ENCODE results near the gene GHDC.
"Not testable (repeated sequence)": the region's sequence is repeated elsewhere in the genome, so short reads cannot be mapped to it uniquely, and the experiment has no call there.

The GHDC gene

DNA sequence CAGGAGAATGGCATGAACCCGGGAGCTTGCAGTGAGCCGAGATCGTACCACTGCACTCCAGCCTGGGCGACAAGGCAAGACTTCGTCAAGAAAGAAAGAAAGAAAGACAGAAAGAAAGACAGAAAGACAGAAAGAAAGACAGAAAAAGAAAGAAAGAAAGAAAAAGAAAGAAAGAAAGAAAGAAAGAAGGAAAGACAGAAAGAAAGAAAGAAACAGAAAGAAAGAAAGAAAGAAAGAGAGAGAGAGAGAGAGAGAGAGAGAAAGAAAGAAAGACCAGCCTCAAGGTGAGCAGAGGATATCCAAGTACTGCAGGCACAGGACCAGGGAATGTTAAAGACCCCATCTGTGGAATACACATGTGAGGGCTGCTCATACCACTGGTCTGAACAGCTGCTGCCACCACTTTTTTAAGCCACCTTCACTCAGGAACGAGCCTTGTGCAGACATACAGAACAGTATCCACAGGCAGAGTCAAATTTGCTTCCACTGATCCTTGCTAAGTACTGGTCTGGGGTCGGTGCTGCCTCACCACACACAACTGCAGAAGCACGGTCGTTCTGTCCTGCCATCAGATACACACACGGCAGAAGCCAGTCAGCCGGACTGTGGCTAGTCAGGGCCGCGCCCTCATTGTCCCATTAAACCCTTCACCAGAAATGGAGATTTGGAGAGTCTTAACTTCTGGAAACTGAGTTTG is 47.2 kb downstream of the GHDC start:
- in situ Hi-C loops (cut with HindIII; ENCODE audit: low pct_unique_long_range_greater_than_20kb, low sequenced_read_pairs), result no loop called here
- TF ChIP-seq JUND (IDR thresholded peaks at IDR 0.05; ENCODE audit: low read depth), result no peak
- DNase-seq (ENCODE audit: low read depth in 1 of 2, low spot score in 1 of 2), result no peak

GRCh38 chr17:42143138-42143537 is 51.2 kb downstream of the GHDC start:
- peak in 1 of 2 experiments; percentile 75 for DNase-seq (ENCODE audit: low read depth in 1 of 2, low spot score in 1 of 2)

GRCh38 chr17:42142371-42142896 is 51.9 kb downstream of the GHDC start:
- no peak for DNase-seq (ENCODE audit: low read depth in 1 of 2, low spot score in 1 of 2)
- in situ Hi-C loops (cut with HindIII; ENCODE audit: low pct_unique_long_range_greater_than_20kb, low sequenced_read_pairs), result no loop called here

More at GRCh38 chr17:42143138-42143537, 51.2 kb downstream of the GHDC start:
- in situ Hi-C loops (cut with HindIII; ENCODE audit: low pct_unique_long_range_greater_than_20kb, low sequenced_read_pairs), result not testable (repeated sequence)

DNA sequence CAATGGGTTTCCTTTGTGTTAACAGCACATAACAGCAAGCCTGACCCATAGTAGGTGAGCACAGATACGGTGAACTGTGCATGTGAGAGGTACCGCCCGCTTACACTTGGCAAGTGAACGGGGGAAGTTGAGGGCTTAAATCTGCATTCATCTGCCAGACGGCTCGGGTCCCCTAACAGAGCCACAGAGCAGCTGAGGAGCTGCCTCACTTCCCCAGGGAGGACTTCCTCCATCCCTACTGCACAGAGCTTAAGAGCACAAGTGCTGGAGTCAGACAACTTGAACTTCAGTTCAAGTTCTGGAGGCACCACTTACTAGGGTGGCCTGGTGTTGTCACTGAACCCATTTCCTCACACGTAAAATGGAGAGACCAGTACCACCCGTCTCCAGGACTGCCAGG is 52.9 kb downstream of the GHDC start:
- in situ Hi-C loops (cut with HindIII; ENCODE audit: low pct_unique_long_range_greater_than_20kb, low sequenced_read_pairs), result no loop called here
- no peak for DNase-seq (ENCODE audit: low read depth in 1 of 2, low spot score in 1 of 2)
- no peak for TF ChIP-seq JUND (IDR thresholded peaks at IDR 0.05; ENCODE audit: low read depth)

More at GRCh38 chr17:42142371-42142896, 51.9 kb downstream of the GHDC start:
- no peak for TF ChIP-seq JUND (IDR thresholded peaks at IDR 0.05; ENCODE audit: low read depth)

- in situ Hi-C loops (cut with HindIII; ENCODE audit: low pct_unique_long_range_greater_than_20kb, low sequenced_read_pairs); DNase-seq (ENCODE audit: low read depth in 1 of 2, low spot score in 1 of 2): not testable (repeated sequence)
Measured at GRCh38 chr17:42140690-42141089, 53.6 kb downstream of the GHDC start.
